HCT116 (cell line): ENCODE data around the gene DMD. TPM values are rescaled to one million over a fixed set of nuclear protein-coding genes. Genes with fewer than 3 reads are reported as not detected.

Source experiments
- ATAC-seq: fragments of 200-7000 bp; cut with Tn5 transposase; 2 replicates; pipeline ENCODE4 v1.9.1; 2020; ENCODE audit warnings: mild to moderate bottlenecking, moderate library complexity
- BruUV-seq: library from RNA; stranded (reverse); fragments of 400-500 nt; replicated peaks from 2 replicates; lab custom pipeline; 2021; lab: Mats Ljungman, UMichigan
- CTCF ChIA-PET: fragments of 300-600 bp; sonication (Branson Sonifier 250); formaldehyde crosslinking; loops from one replicate; lab custom pipeline; 2021; ENCODE audit warnings: antibody characterized with exemption; lab: Charles Lee
- POLR2A ChIA-PET: fragments of 300-600, 350-600 bp; sonication (Branson Sonifier 250); formaldehyde crosslinking; loops from one replicate; lab custom pipeline; 2021; ENCODE audit warnings: antibody characterized with exemption; lab: Charles Lee
- RAD21 ChIA-PET, 2 experiments: fragments of 300-600 bp; sonication (Branson Sonifier 250); formaldehyde crosslinking; loops; one replicate each; lab custom pipeline; 2023; ENCODE audit warnings: low total read pairs in 2 of 2; ENCODE audit not compliant: uncharacterized antibody in 2 of 2, unreplicated experiment in 2 of 2, low non-redundant PET in 1 of 2; lab: Charles Lee
- DNase-seq: peaks from one replicate; pipeline ENCODE4 v3.0.0-alpha.2; 2010; ENCODE audit warnings: low read depth, low spot score
- H2AFZ ChIP-seq: fragments of 200-600 bp; shearing (Covaris generic), sonication (generic); 2 replicates; pipeline ENCODE4 v1.6.1; 2017; ENCODE audit warnings: low read depth, mixed run types, mixed read lengths, antibody characterized with exemption, low read length; ENCODE audit not compliant: poor library complexity, severe bottlenecking
- H3K27ac ChIP-seq: 2 replicates; pipeline ENCODE4 v1.5.1; 2012; ENCODE audit warnings: low read depth, low read length
- H3K27me3 ChIP-seq: fragments of 200-600 bp; sonication (generic); 2 replicates; pipeline ENCODE4 v1.6.1; 2016; ENCODE audit warnings: mixed run types, low read length, mixed read lengths; ENCODE audit not compliant: insufficient read depth
- H3K36me3 ChIP-seq, 2 experiments: fragments of 200-500 bp in 1 of 2; fragments of 200-600 bp in 1 of 2; sonication (Bioruptor generic) in 1 of 2; sonication (generic) in 1 of 2; 2 replicates each; pipeline versions ENCODE4 v1.5.1 to v1.6.1; 2014 to 2016; ENCODE audit warnings: low read length in 2 of 2, inconsistent platforms in 1 of 2, mixed read lengths in 1 of 2, mixed run types in 1 of 2; ENCODE audit not compliant: insufficient read depth in 2 of 2, control insufficient read depth in 1 of 2
- H3K4me1 ChIP-seq, 2 experiments: fragments of 200-600 bp in 1 of 2; sonication (generic) in 1 of 2; 2 replicates each; pipeline versions ENCODE4 v1.5.1 to v1.6.1; 2012 to 2017; ENCODE audit warnings: low read length in 2 of 2, inconsistent platforms in 1 of 2, mild to moderate bottlenecking in 1 of 2, mixed read lengths in 1 of 2, mixed run types in 1 of 2, moderate library complexity in 1 of 2; ENCODE audit not compliant: insufficient read depth in 2 of 2, control insufficient read depth in 1 of 2
- H3K4me2 ChIP-seq: fragments of 200-600 bp; sonication (generic); 2 replicates; pipeline ENCODE4 v1.6.1; 2017; ENCODE audit warnings: mixed run types, low read length, mixed read lengths
- H3K4me3 ChIP-seq, 2 experiments: fragments of 200-600 bp in 1 of 2; sonication (generic) in 1 of 2; replicated peaks in 1 of 2; 2 replicates each; pipeline ENCODE4 v1.5.1; 2011 to 2016; ENCODE audit warnings: low read length in 2 of 2, control low read depth in 1 of 2, low read depth in 1 of 2, mild to moderate bottlenecking in 1 of 2, mixed read lengths in 1 of 2, mixed run types in 1 of 2
- H3K79me2 ChIP-seq: fragments of 200-600 bp; sonication (generic); 2 replicates; pipeline ENCODE4 v1.6.1; 2017; ENCODE audit warnings: mild to moderate bottlenecking, mixed run types, low read length, moderate library complexity, mixed read lengths; ENCODE audit not compliant: insufficient read depth
- H3K9ac ChIP-seq: fragments of 200-600 bp; sonication (generic); 2 replicates; pipeline ENCODE4 v1.6.1; 2016; ENCODE audit warnings: low read length, mixed read lengths
- H3K9me2 ChIP-seq: fragments of 200-600 bp; sonication (generic), shearing (Covaris generic); 2 replicates; pipeline ENCODE4 v1.6.1; 2017; ENCODE audit warnings: mixed run types, mild to moderate bottlenecking, moderate library complexity; ENCODE audit not compliant: insufficient read depth
- H3K9me3 ChIP-seq, 2 experiments: fragments of 200-500 bp in 1 of 2; fragments of 200-600 bp in 1 of 2; sonication (Bioruptor generic) in 1 of 2; sonication (generic) in 1 of 2; 2 replicates each; pipeline ENCODE4 v1.6.1; 2014 to 2017; ENCODE audit warnings: low read length in 2 of 2, mixed read lengths in 2 of 2, inconsistent platforms in 1 of 2, low read depth in 1 of 2, mild to moderate bottlenecking in 1 of 2, mixed run types in 1 of 2, moderate library complexity in 1 of 2; ENCODE audit not compliant: control insufficient read depth in 1 of 2, insufficient read depth in 1 of 2
- H4K20me1 ChIP-seq: fragments of 200-600 bp; sonication (generic), shearing (Covaris generic); 2 replicates; pipeline ENCODE4 v1.6.1; 2017; ENCODE audit warnings: mixed run types, mild to moderate bottlenecking, moderate library complexity; ENCODE audit not compliant: insufficient read depth
- EZH2 ChIP-seq: fragments of 200-600 bp; sonication (generic); IDR thresholded peaks from 2 replicates; pipeline ENCODE4 v1.6.1; 2017; ENCODE audit warnings: antibody characterized with exemption, mixed run types
- JUND ChIP-seq: IDR thresholded peaks from 2 replicates; pipeline ENCODE4 v1.6.1; 2012
- POLR2A ChIP-seq: IDR thresholded peaks from 2 replicates; pipeline ENCODE4 v1.7.0; 2011; ENCODE audit warnings: borderline replicate concordance; ENCODE audit not compliant: insufficient read depth, insufficient read length; ENCODE audit errors: extremely low read depth
- RAD21 ChIP-seq: IDR thresholded peaks from 2 replicates; pipeline ENCODE4 v1.6.1; 2012; ENCODE audit warnings: low read depth, mild to moderate bottlenecking
- SP1 ChIP-seq: IDR thresholded peaks from 2 replicates; pipeline ENCODE4 v1.6.1; 2012; ENCODE audit warnings: low read depth
- TCF7L2 ChIP-seq: IDR thresholded peaks from 2 replicates; pipeline ENCODE4 v1.7.0; 2011; ENCODE audit warnings: borderline replicate concordance, inconsistent platforms; ENCODE audit not compliant: insufficient read depth, insufficient read length; ENCODE audit errors: extremely low read depth
- YY1 ChIP-seq: IDR thresholded peaks from 2 replicates; pipeline ENCODE4 v1.6.1; 2011; ENCODE audit warnings: low read length, low read depth, moderate library complexity, mild to moderate bottlenecking; ENCODE audit not compliant: insufficient replicate concordance; ENCODE audit errors: extremely low read depth
- ZFX ChIP-seq: fragments of 450-650 bp; IDR thresholded peaks from 2 replicates; pipeline ENCODE4 v1.6.1; 2017
- ZNF274 ChIP-seq: fragments of 200-500 bp; sonication (Bioruptor generic); IDR thresholded peaks from 2 replicates; pipeline ENCODE4 v1.6.1; 2014; ENCODE audit warnings: mild to moderate bottlenecking, low read depth, low read length, inconsistent platforms
- intact Hi-C: fragments of 100-400 bp; cut with micrococcal nuclease; formaldehyde crosslinking; loops from 2 replicates; pipeline ENCODE4 v1.10.0; 2022
- total RNA-seq: library from RNA; stranded (reverse); gene quantifications from one replicate; pipeline ENCODE4 v1.2.1, GENCODE V29; 2021; ENCODE audit not compliant: unreplicated experiment
- TF ChIP-seq, protein P1 (sequence below): IDR thresholded peaks from 2 replicates; pipeline ENCODE4 v1.6.1; 2011; ENCODE audit warnings: mild to moderate bottlenecking, low read length, moderate library complexity; ENCODE audit not compliant: insufficient replicate concordance; ENCODE audit errors: extremely low read depth

DMD gene
- total RNA-seq, 1 experiment from 2014 or later: 0.05 TPM

DNA sequence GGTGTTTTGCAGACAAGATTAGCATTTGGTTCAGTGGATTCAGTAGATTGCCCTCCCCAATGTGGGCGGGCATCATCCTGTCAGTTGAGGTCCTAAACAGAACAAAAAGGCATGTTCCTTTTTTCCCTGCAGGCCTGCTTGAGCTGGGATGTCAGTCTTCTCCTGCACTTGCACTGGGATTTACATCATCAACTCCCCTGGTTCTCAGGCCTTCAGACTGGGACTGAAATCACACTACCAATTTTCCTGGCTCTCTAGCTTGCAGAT lies 1860.6 kb downstream of the DMD start:
- DNase-seq (no peak), ATAC-seq (no peak)
- no peaks in the 10 kb centered on the region for H3K27me3 ChIP-seq
- CTCF ChIA-PET: no interaction called here
- TF ChIP-seq ZFX (no peak), JUND (no peak), ZNF274 (no peak)
- H3K4me2 ChIP-seq: no peak overlapping the region
- no peak overlapping the region for H3K4me3 ChIP-seq
- no peaks in the 10 kb centered on the region for H3K4me1 ChIP-seq
- no peak overlapping the region for H3K9ac ChIP-seq
- no peaks in the 10 kb centered on the region for H4K20me1 ChIP-seq
- H3K27ac ChIP-seq: no peak overlapping the region
- H3K79me2 ChIP-seq: no peaks in the 10 kb centered on the region
- POLR2A ChIA-PET: no interaction called here
- RAD21 ChIA-PET: no interaction called here
- BruUV-seq: no TSS peak
- intact Hi-C loops: no loop called here
- H2AFZ ChIP-seq: no peak overlapping the region
- H3K9me3 ChIP-seq: no peaks in the 10 kb centered on the region
- no peaks in the 10 kb centered on the region for H3K36me3 ChIP-seq
- no peaks in the 10 kb centered on the region for H3K9me2 ChIP-seq

DNA sequence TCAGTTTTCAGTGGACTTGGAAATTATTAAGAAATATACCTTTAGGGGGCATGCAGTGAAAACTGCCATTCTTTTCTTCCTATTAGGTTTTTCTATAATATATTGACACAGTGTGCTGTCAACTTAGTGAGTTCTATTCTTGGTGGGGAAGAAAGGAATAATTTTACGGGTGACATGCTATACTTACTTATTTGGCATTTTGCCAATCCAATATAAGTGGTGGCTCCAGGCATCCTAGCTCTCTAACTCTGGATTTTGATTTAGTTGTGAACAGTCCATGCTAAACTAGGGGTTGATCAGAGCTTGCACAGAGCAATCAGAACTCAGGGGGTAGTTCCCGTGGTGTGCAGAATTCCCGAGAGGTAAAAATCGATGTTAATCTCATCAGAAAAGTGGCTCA lies 1861.8 kb downstream of the DMD start:
- H4K20me1 ChIP-seq: no peaks in the 10 kb centered on the region
- no peak overlapping the region for H2AFZ ChIP-seq
- H3K4me1 ChIP-seq: no peaks in the 10 kb centered on the region
- H3K36me3 ChIP-seq: no peaks in the 10 kb centered on the region
- H3K79me2 ChIP-seq: no peaks in the 10 kb centered on the region
- no peak overlapping the region for H3K9ac ChIP-seq
- ChIA-PET CTCF (no interaction called here), POLR2A (no interaction called here), RAD21 (no interaction called here)
- ATAC-seq: no peak
- H3K9me3 ChIP-seq: no peaks in the 10 kb centered on the region
- intact Hi-C loops: no loop called here
- no peak overlapping the region for H3K27ac ChIP-seq
- no peak for DNase-seq
- H3K27me3 ChIP-seq: no peaks in the 10 kb centered on the region
- no peaks in the 10 kb centered on the region for H3K9me2 ChIP-seq
- BruUV-seq: no TSS peak
- H3K4me3 ChIP-seq: no peak overlapping the region
- no peak overlapping the region for H3K4me2 ChIP-seq
- TF ChIP-seq, protein P1, sequence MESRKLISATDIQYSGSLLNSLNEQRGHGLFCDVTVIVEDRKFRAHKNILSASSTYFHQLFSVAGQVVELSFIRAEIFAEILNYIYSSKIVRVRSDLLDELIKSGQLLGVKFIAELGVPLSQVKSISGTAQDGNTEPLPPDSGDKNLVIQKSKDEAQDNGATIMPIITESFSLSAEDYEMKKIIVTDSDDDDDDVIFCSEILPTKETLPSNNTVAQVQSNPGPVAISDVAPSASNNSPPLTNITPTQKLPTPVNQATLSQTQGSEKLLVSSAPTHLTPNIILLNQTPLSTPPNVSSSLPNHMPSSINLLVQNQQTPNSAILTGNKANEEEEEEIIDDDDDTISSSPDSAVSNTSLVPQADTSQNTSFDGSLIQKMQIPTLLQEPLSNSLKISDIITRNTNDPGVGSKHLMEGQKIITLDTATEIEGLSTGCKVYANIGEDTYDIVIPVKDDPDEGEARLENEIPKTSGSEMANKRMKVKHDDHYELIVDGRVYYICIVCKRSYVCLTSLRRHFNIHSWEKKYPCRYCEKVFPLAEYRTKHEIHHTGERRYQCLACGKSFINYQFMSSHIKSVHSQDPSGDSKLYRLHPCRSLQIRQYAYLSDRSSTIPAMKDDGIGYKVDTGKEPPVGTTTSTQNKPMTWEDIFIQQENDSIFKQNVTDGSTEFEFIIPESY: no peak
- TF ChIP-seq YY1 (no peak), ZFX (no peak), POLR2A (no peak), SP1 (no peak), EZH2 (no peak), TCF7L2 (no peak), RAD21 (no peak)
